GM12873 (cell line): ENCODE results near the gene RAPH1.

Source experiments
- CTCF ChIP-seq: IDR thresholded peaks from 2 replicates; pipeline ENCODE4 v1.5.1; 2012; ENCODE audit warnings: low read depth, mild to moderate bottlenecking, moderate library complexity, low read length, control low read depth; ENCODE audit not compliant: insufficient read depth; ENCODE audit errors: missing control alignments

Gene RAPH1

GRCh38 chr2:203565076-203565475 lies 30.0 kb upstream of the RAPH1 start:
- no peak for TF ChIP-seq CTCF

- TF ChIP-seq CTCF, result no peak
Measured at GRCh38 chr2:203562268-203562667, 27.2 kb upstream of the RAPH1 start.

GRCh38 chr2:203559641-203560040 lies 24.5 kb upstream of the RAPH1 start:
- TF ChIP-seq CTCF, result no peak

- no peak for TF ChIP-seq CTCF
Measured at GRCh38 chr2:203553784-203554183, 18.7 kb upstream of the RAPH1 start.

- no peak for TF ChIP-seq CTCF
Measured at GRCh38 chr2:203551778-203552177, 16.7 kb upstream of the RAPH1 start.

GRCh38 chr2:203550266-203550665 lies 15.2 kb upstream of the RAPH1 start:
- no peak for TF ChIP-seq CTCF

GRCh38 chr2:203549406-203549805 lies 14.3 kb upstream of the RAPH1 start:
- TF ChIP-seq CTCF, result no peak
